Measurements from ENCODE around the gene CFAP54. TPM values are rescaled to one million over a fixed set of nuclear protein-coding genes. Genes with fewer than 3 reads are reported as not detected.

The CFAP54 gene
- total and polyA plus RNA-seq, 2 experiments from 2014 or later, result 0.07 to 0.76 TPM

DNA sequence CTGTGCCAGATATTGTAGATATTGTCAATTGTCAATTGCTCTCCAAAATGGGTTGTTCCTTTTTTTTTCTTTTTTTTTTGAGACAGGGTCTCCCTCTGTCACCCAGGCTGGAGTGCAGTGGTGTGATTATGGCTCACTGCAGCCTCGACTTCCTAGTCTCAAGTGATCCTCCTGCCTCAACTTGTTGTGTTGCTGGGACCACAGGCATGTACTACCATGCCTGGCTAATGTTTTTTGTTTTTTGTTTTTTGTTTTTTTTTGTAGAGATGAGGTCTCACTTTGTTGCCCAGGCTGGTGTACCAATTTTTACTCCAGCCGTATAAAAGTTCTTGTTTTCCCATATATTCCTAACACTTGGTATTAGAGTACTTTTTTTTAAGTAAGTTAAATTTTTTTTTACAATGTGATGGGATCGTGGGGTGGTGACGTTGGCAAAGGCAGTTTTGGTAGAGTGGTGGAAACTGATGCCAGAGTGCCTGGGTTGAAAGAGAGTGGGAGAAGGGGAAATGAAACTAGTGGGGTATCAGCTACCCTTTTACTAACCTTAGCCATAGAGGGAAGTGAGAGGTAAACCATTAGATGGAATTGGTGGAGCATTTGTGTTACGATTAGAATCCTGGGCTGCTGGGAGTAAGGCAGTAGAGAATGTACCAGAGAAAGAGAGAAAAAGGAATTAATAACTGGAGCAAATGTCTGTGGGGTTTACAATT, 33.0 kb upstream of the CFAP54 start:
- ATAC-seq (no peak), DNase-seq (ENCODE audit: low spot score) (no peak)
- no peak overlapping the region for H2AFZ ChIP-seq

DNA sequence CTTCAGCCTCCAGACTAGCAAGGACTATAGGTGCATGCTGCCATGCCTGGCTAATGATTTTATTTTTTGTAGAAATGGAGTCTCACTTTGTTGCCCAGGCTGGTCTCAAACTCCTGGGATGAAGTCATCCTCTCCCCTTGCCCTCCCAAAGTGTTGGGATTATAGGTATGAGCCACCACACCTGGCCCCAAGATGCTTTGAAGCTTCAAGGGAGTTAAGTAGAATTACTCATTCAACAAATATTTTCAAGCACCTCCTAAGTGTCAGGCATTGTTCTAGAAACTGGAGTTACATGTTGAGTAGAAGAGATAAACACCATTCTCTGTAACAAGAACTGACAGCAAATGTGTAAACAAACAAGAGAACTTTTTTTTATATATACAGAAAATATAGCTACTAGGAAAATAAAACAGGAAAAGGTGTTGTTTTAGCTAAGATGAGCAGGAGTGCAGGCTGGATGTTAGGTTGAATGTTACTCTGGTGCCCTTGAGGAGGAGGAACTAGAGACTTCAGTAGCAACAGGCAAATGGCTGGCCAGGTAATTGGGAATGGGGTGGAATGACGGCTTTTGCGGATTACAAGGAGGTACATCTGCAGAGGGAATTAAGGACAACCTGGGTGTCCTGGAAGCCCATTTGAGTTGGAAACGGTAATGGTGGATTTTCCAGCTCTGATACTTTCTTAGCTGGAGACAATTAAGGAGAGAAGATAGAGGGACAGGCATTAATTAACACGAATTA, 32.0 kb upstream of the CFAP54 start:
- peak overlapping the region; percentile 61 for H2AFZ ChIP-seq
- no peak overlapping the region for H3K4me2 ChIP-seq
- H3K9me2 ChIP-seq (ENCODE audit: insufficient read depth), result no peaks in the 10 kb centered on the region
- H3K79me2 ChIP-seq (replicated peaks; ENCODE audit: insufficient read depth), result no peaks in the 10 kb centered on the region
- no peaks in the 10 kb centered on the region for H4K20me1 ChIP-seq (replicated peaks; ENCODE audit: insufficient read depth)
- H3F3A ChIP-seq (replicated peaks; ENCODE audit: low read depth), result no peaks in the 10 kb centered on the region
- H3K4me3 ChIP-seq, result no peak overlapping the region
- no peaks in the 10 kb centered on the region for H3K4me1 ChIP-seq (ENCODE audit: insufficient read depth)
- DNase-seq (ENCODE audit: low spot score), result peak; percentile 25
- Mint-ChIP-seq H3K36me3 (ENCODE audit: low read depth) (no peaks in the 10 kb centered on the region), H3K27ac (no peak overlapping the region), H3K4me1 (no peaks in the 10 kb centered on the region; the same call in 2 of the 3 replicates), H3K4me3 (no peak overlapping the region), H3K27me3 (ENCODE audit: insufficient read depth, low read depth, poor library complexity) (no peaks in the 10 kb centered on the region), H3K9me3 (no peaks in the 10 kb centered on the region)
- H3K27me3 ChIP-seq (ENCODE audit: insufficient read depth), result no peaks in the 10 kb centered on the region
- no peak for ATAC-seq
- H3K36me3 ChIP-seq (ENCODE audit: insufficient read depth), result no peaks in the 10 kb centered on the region
- H3K27ac ChIP-seq (ENCODE audit: low read depth), result no peak overlapping the region
- TF ChIP-seq CREB1 (CRISPR knock-in tag; IDR thresholded peaks at IDR 0.05; ENCODE audit: low read depth) (no peak), EZH2 (IDR thresholded peaks at IDR 0.05; ENCODE audit: low read depth, unreplicated experiment) (no peak), JUNB (IDR thresholded peaks at IDR 0.05; ENCODE audit: unreplicated experiment) (no peak), ZNF331 (CRISPR knock-in tag; IDR thresholded peaks at IDR 0.05; ENCODE audit: low read depth) (no peak)
- TF ChIP-seq, protein P1, sequence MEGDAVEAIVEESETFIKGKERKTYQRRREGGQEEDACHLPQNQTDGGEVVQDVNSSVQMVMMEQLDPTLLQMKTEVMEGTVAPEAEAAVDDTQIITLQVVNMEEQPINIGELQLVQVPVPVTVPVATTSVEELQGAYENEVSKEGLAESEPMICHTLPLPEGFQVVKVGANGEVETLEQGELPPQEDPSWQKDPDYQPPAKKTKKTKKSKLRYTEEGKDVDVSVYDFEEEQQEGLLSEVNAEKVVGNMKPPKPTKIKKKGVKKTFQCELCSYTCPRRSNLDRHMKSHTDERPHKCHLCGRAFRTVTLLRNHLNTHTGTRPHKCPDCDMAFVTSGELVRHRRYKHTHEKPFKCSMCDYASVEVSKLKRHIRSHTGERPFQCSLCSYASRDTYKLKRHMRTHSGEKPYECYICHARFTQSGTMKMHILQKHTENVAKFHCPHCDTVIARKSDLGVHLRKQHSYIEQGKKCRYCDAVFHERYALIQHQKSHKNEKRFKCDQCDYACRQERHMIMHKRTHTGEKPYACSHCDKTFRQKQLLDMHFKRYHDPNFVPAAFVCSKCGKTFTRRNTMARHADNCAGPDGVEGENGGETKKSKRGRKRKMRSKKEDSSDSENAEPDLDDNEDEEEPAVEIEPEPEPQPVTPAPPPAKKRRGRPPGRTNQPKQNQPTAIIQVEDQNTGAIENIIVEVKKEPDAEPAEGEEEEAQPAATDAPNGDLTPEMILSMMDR (conservative IDR thresholded peaks at IDR 0.05; ENCODE audit: low read depth in 2 of 2), result no peak
- TF ChIP-seq, protein P2, sequence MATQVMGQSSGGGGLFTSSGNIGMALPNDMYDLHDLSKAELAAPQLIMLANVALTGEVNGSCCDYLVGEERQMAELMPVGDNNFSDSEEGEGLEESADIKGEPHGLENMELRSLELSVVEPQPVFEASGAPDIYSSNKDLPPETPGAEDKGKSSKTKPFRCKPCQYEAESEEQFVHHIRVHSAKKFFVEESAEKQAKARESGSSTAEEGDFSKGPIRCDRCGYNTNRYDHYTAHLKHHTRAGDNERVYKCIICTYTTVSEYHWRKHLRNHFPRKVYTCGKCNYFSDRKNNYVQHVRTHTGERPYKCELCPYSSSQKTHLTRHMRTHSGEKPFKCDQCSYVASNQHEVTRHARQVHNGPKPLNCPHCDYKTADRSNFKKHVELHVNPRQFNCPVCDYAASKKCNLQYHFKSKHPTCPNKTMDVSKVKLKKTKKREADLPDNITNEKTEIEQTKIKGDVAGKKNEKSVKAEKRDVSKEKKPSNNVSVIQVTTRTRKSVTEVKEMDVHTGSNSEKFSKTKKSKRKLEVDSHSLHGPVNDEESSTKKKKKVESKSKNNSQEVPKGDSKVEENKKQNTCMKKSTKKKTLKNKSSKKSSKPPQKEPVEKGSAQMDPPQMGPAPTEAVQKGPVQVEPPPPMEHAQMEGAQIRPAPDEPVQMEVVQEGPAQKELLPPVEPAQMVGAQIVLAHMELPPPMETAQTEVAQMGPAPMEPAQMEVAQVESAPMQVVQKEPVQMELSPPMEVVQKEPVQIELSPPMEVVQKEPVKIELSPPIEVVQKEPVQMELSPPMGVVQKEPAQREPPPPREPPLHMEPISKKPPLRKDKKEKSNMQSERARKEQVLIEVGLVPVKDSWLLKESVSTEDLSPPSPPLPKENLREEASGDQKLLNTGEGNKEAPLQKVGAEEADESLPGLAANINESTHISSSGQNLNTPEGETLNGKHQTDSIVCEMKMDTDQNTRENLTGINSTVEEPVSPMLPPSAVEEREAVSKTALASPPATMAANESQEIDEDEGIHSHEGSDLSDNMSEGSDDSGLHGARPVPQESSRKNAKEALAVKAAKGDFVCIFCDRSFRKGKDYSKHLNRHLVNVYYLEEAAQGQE (IDR thresholded peaks at IDR 0.05; ENCODE audit: unreplicated experiment), result no peak

More for the DNA sequence above, 33.0 kb upstream of the CFAP54 start:
- Histone ChIP-seq H3K27me3 (ENCODE audit: insufficient read depth) (no peaks in the 10 kb centered on the region), H3K4me2 (no peak overlapping the region), H3K79me2 (replicated peaks; ENCODE audit: insufficient read depth) (no peaks in the 10 kb centered on the region), H3K27ac (ENCODE audit: low read depth) (no peak overlapping the region), H3K36me3 (ENCODE audit: insufficient read depth) (no peaks in the 10 kb centered on the region), H3K4me3 (no peak overlapping the region), H3K9me2 (ENCODE audit: insufficient read depth) (no peaks in the 10 kb centered on the region), H3K4me1 (ENCODE audit: insufficient read depth) (no peaks in the 10 kb centered on the region), H3F3A (replicated peaks; ENCODE audit: low read depth) (no peaks in the 10 kb centered on the region), H4K20me1 (replicated peaks; ENCODE audit: insufficient read depth) (no peaks in the 10 kb centered on the region)
- no peaks in the 10 kb centered on the region for H3K36me3 Mint-ChIP-seq (ENCODE audit: low read depth)
- no peaks in the 10 kb centered on the region; the same call in 2 of the 3 replicates for H3K4me1 Mint-ChIP-seq
- no peaks in the 10 kb centered on the region; the same call in 2 of the 3 replicates for H3K9me3 Mint-ChIP-seq
- H3K4me3 Mint-ChIP-seq, result no peak overlapping the region; the same call in 2 of the 3 replicates
- no peaks in the 10 kb centered on the region for H3K27me3 Mint-ChIP-seq (ENCODE audit: insufficient read depth, low read depth, poor library complexity)
- no peak for TF ChIP-seq EZH2phosphoT487 (IDR thresholded peaks at IDR 0.05; ENCODE audit: unreplicated experiment)
- no peak for TF ChIP-seq CREB1 (CRISPR knock-in tag; IDR thresholded peaks at IDR 0.05; ENCODE audit: low read depth)
- no peak for TF ChIP-seq NANOG (IDR thresholded peaks at IDR 0.05; ENCODE audit: borderline replicate concordance)
- no peak for TF ChIP-seq ZNF114 (CRISPR knock-in tag; IDR thresholded peaks at IDR 0.05)
- TF ChIP-seq, protein P3, sequence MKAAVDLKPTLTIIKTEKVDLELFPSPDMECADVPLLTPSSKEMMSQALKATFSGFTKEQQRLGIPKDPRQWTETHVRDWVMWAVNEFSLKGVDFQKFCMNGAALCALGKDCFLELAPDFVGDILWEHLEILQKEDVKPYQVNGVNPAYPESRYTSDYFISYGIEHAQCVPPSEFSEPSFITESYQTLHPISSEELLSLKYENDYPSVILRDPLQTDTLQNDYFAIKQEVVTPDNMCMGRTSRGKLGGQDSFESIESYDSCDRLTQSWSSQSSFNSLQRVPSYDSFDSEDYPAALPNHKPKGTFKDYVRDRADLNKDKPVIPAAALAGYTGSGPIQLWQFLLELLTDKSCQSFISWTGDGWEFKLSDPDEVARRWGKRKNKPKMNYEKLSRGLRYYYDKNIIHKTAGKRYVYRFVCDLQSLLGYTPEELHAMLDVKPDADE (IDR thresholded peaks at IDR 0.05), result no peak
- TF ChIP-seq, protein P1 (conservative IDR thresholded peaks at IDR 0.05; ENCODE audit: low read depth in 2 of 2), result no peak
- H3K27ac Mint-ChIP-seq, result no peak overlapping the region; the same call in 1 of the 2 replicates
